PFSK-1 (cell line): Measurements from ENCODE around the gene MSI2.

Experiments
- FOXP2 ChIP-seq: optimal IDR thresholded peaks from 2 replicates; pipeline ENCODE3; 2011; ENCODE audit warnings: borderline replicate concordance, control low read depth, inconsistent platforms; ENCODE audit not compliant: insufficient read depth; ENCODE audit errors: extremely low read length, extremely low read depth
- POLR2AphosphoS5 ChIP-seq: IDR thresholded peaks from 2 replicates; pipeline ENCODE4 v1.6.1; 2012; ENCODE audit warnings: low read depth, mild to moderate bottlenecking, control low read depth, low read length, moderate library complexity
- REST ChIP-seq, 2 experiments: IDR thresholded peaks; 2 replicates each; pipeline versions ENCODE4 v1.6.1 to v1.8.0; 2011 to 2012; ENCODE audit warnings: low read depth in 2 of 2, low read length in 2 of 2, control low read depth in 1 of 2, inconsistent platforms in 1 of 2, mild to moderate bottlenecking in 1 of 2, moderate library complexity in 1 of 2; ENCODE audit not compliant: insufficient read depth in 1 of 2
- SIN3A ChIP-seq: IDR thresholded peaks from 2 replicates; pipeline ENCODE4 v1.6.1; 2012; ENCODE audit warnings: mild to moderate bottlenecking, low read length, moderate library complexity, borderline replicate concordance; ENCODE audit not compliant: insufficient read depth
- TAF1 ChIP-seq: IDR thresholded peaks from 2 replicates; pipeline ENCODE4 v1.6.1; 2012; ENCODE audit warnings: low read length, control low read depth, borderline replicate concordance; ENCODE audit not compliant: insufficient read depth

MSI2 gene

DNA sequence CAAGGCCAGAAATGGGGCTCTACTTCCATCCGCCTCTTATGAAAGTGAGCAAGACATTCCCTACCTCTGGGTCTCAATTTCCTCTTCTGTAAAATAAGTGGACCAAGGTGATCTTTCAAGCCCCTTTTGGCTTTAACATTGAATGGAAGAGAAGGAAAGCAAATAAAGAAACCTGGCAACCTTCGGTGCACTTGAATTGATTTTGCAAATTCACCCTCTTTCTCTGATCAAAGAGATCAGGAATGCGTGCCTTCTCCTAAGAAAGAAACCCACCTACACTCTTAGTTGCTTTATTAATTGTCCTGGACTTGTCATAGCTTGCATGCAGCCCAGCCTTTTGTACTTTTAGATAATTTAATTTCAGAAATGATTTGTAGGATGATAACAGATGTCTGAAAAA, 3.0 kb downstream of the MSI2 start:
- no peak for TF ChIP-seq REST (IDR thresholded peaks at IDR 0.05; ENCODE audit: insufficient read depth in 1 of 2, low read depth in 2 of 2, low read length in 2 of 2)
- TF ChIP-seq POLR2AphosphoS5: no peak
- TF ChIP-seq TAF1: no peak

GRCh38 chr17:57259817-57260216, 3.5 kb downstream of the MSI2 start:
- TF ChIP-seq TAF1 (no peak), SIN3A (no peak), POLR2AphosphoS5 (no peak), FOXP2 (no peak), REST (IDR thresholded peaks at IDR 0.05; ENCODE audit: insufficient read depth in 1 of 2, low read depth in 2 of 2, low read length in 2 of 2) (no peak)

DNA sequence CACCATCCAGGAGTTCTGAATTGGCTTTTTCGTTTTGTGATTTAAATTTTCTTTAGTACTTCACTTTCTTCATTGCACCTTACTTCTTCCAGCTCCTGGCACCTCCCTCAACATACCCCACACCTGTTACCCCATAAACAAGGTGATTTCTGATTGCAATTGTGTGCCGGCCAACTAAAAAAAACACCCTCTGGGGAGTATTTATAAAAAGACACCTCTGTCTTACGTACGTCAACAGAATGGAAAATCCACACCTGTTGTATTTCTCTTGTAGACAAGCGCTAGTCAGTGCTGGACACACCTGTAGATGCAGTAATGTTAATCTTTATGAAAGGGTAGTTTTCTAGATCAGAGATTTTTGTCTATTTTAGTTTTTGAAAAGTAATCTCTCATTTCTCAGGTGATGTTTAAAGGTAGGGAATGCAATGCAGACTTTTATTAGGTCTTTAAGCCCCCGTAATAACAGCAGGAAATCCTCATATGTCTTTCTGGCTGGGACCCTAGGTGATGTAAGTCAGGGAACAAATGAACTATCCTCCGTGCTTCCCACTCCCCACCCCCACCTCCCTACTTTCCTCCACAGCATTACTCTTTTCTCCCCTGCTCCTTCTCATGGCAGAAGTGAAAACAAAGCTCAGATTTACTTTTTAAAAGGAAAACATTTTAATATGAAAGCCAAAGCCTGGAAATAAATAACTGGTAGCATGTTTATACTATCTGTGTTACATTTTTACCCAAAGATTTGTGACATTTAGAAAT, 4.2 kb downstream of the MSI2 start:
- TF ChIP-seq REST (IDR thresholded peaks at IDR 0.05; ENCODE audit: insufficient read depth in 1 of 2, low read depth in 2 of 2, low read length in 2 of 2) (no peak), POLR2AphosphoS5 (no peak), SIN3A (no peak), FOXP2 (no peak), TAF1 (no peak)

DNA sequence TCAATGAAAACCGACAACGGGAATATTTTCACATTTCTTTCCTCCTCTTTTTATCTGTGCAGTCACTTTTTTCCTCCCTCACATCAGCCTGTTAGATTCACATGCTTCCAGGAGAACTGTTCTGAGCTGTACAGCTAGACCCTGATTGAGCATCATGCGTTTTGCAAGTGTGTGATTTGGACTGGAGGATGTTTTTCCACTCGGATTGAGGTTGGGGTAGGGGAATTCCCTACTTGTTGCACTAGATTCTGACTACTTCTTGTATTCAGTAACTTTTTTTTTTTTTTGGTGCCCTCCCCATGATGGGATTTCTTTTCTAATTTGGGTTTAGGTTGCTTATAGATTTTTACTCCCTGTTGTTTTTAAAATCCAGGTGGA, 4.8 kb downstream of the MSI2 start:
- TF ChIP-seq POLR2AphosphoS5: no peak
- TF ChIP-seq TAF1: no peak
- no peak for TF ChIP-seq SIN3A
- no peak for TF ChIP-seq FOXP2
- no peak for TF ChIP-seq REST (IDR thresholded peaks at IDR 0.05; ENCODE audit: insufficient read depth in 1 of 2, low read depth in 2 of 2, low read length in 2 of 2)

GRCh38 chr17:57262557-57262956, 6.2 kb downstream of the MSI2 start:
- TF ChIP-seq FOXP2 (no peak), TAF1 (no peak), SIN3A (no peak), POLR2AphosphoS5 (no peak), REST (IDR thresholded peaks at IDR 0.05; ENCODE audit: insufficient read depth in 1 of 2, low read depth in 2 of 2, low read length in 2 of 2) (no peak)
